Left lung (tissue), 10 donors: ENCODE results near the gene KIF26B. TPM values are rescaled to one million over a fixed set of nuclear protein-coding genes. Genes with fewer than 3 reads are reported as not detected.

ENCODE experiments used
- ATAC-seq: fragments of 200-7000 bp; cut with Tn5 transposase; one replicate; pipeline ENCODE4 v1.9.1; 2020; ENCODE audit warnings: moderate library complexity
- DNase-seq, 4 donors: peaks; one replicate each; pipeline ENCODE4 v3.0.0-alpha.2; 2013 to 2020
- H3K27ac ChIP-seq, 2 donors: fragments of 200-600 bp; sonication (generic) in 1 of 2; one replicate each; pipeline versions ENCODE4 v1.5.0 to v1.8.0; 2020 to 2021
- H3K27me3 ChIP-seq, 2 donors: fragments of 200-600 bp; sonication (generic) in 1 of 2; one replicate each; pipeline versions ENCODE4 v1.5.0 to v1.8.0; 2020 to 2021
- H3K36me3 ChIP-seq, 2 donors: fragments of 200-600 bp; sonication (generic) in 1 of 2; one replicate each; pipeline versions ENCODE4 v1.5.0 to v1.8.0; 2020 to 2021
- H3K4me1 ChIP-seq, 2 donors: fragments of 200-600 bp; one replicate each; pipeline ENCODE4 v1.8.0; 2021
- H3K4me3 ChIP-seq, 2 donors: fragments of 200-600 bp; sonication (generic) in 1 of 2; one replicate each; pipeline versions ENCODE4 v1.5.0 to v1.8.0; 2020 to 2021; ENCODE audit warnings: mild to moderate bottlenecking in 1 of 2
- H3K9me3 ChIP-seq, 2 donors: fragments of 200-600 bp; sonication (generic) in 1 of 2; one replicate each; pipeline versions ENCODE4 v1.5.0 to v1.8.0; 2020 to 2021
- CTCF ChIP-seq, 2 donors: fragments of 200-600 bp; sonication (generic) in 1 of 2; IDR thresholded peaks; one replicate each; pipeline versions ENCODE4 v1.5.0 to v1.8.0; 2021; ENCODE audit warnings: antibody characterized with exemption in 2 of 2
- intact Hi-C, 2 donors: fragments of 100-400 bp; cut with DNase I; formaldehyde crosslinking; loops; one replicate each; pipeline versions ENCODE4 v1.11.2 to v1.14.2; 2022
- polyA plus RNA-seq, 6 donors: library from polyadenylated mRNA; unstranded; fragments of 120-200 nt; gene quantifications; one replicate each; pipeline ENCODE4 v1.2.1, GENCODE V29; 2013; ENCODE audit not compliant: insufficient read length in 6 of 6
- total RNA-seq, 2 donors: library from RNA; stranded (reverse); fragmentation: NEBNext Ultra II Directional; extraction: Animal tissue kit (Norgen Biotek cat#: 25700); gene quantifications; one replicate each; pipeline ENCODE4 v1.2.1, GENCODE V29; 2021
- donor health status: DM: no; HTN: yes; CAD: no.
- donor health status: DM: no; HTN: no; CAD: no.

KIF26B gene
- total and polyA plus RNA-seq, 8 donors: 3.9 to 28.3 (median 6.5) TPM

- no peak for DNase-seq
- H3K27ac ChIP-seq: no peak overlapping the region
- peaks cover 0 to 6% of the 10 kb centered on the region in 2 donors for H3K9me3 ChIP-seq
- H3K36me3 ChIP-seq: no peaks in the 10 kb centered on the region
- intact Hi-C loops: no loop called here
- no peak for ATAC-seq
- H3K4me1 ChIP-seq: no peaks in the 10 kb centered on the region
- no peak for TF ChIP-seq CTCF (IDR thresholded peaks at IDR 0.05)
- H3K4me3 ChIP-seq: no peak overlapping the region
- H3K27me3 ChIP-seq: peaks cover 0 to 51% of the 10 kb centered on the region in 2 donors
Measured at GRCh38 chr1:245248231-245248731, 93.5 kb downstream of the KIF26B start.

GRCh38 chr1:245255783-245256182, 101.0 kb downstream of the KIF26B start:
- DNase-seq: no peak
- H3K27me3 ChIP-seq: peaks cover 0 to 77% of the 10 kb centered on the region in 2 donors
- peaks cover 0 to 6% of the 10 kb centered on the region in 2 donors for H3K9me3 ChIP-seq
- intact Hi-C loops: no loop called here
- no peaks in the 10 kb centered on the region for H3K36me3 ChIP-seq
- peak; percentile 23 for ATAC-seq
- H3K4me3 ChIP-seq: no peak overlapping the region
- no peak overlapping the region for H3K27ac ChIP-seq
- TF ChIP-seq CTCF (IDR thresholded peaks at IDR 0.05): no peak
- H3K4me1 ChIP-seq: no peaks in the 10 kb centered on the region

- H3K36me3 ChIP-seq: no peaks in the 10 kb centered on the region
- DNase-seq: no peak
- peaks cover 0 to 6% of the 10 kb centered on the region in 2 donors for H3K9me3 ChIP-seq
- intact Hi-C loops: no loop called here
- ATAC-seq: no peak
- H3K4me1 ChIP-seq: no peaks in the 10 kb centered on the region
- H3K27me3 ChIP-seq: peaks cover 0 to 74% of the 10 kb centered on the region in 2 donors
- TF ChIP-seq CTCF (IDR thresholded peaks at IDR 0.05): no peak
- H3K4me3 ChIP-seq: no peak overlapping the region
- no peak overlapping the region for H3K27ac ChIP-seq
Measured at GRCh38 chr1:245256528-245256927, 101.7 kb downstream of the KIF26B start.

- peak; percentile 79 for ATAC-seq
- H3K4me3 ChIP-seq: no peak overlapping the region
- peak in 3 of 4 donors; percentile 18 to 57 (median 37) for DNase-seq
- H3K4me1 ChIP-seq: no peaks in the 10 kb centered on the region
- intact Hi-C loops: no loop called here
- H3K9me3 ChIP-seq: no peaks in the 10 kb centered on the region
- H3K27me3 ChIP-seq: peaks cover 0 to 80% of the 10 kb centered on the region in 2 donors
- no peak overlapping the region for H3K27ac ChIP-seq
- H3K36me3 ChIP-seq: no peaks in the 10 kb centered on the region
- TF ChIP-seq CTCF (IDR thresholded peaks at IDR 0.05): no peak
Measured at GRCh38 chr1:245258271-245258920, 103.6 kb downstream of the KIF26B start.

GRCh38 chr1:245260110-245260882, 105.5 kb downstream of the KIF26B start:
- DNase-seq (no peak), ATAC-seq (peak; percentile 35)
- Histone ChIP-seq H3K4me3 (no peak overlapping the region), H3K27ac (no peak overlapping the region), H3K9me3 (no peaks in the 10 kb centered on the region), H3K36me3 (no peaks in the 10 kb centered on the region), H3K27me3 (peaks cover 0 to 83% of the 10 kb centered on the region in 2 donors), H3K4me1 (no peaks in the 10 kb centered on the region)
- intact Hi-C loops: no loop called here
- TF ChIP-seq CTCF (IDR thresholded peaks at IDR 0.05): no peak
